GM18505 (cell line): ENCODE results near the gene OR2W3.

ENCODE experiments used
- ATAC-seq: cut with Tn5 transposase; IDR thresholded peaks from one replicate; pipeline ENCODE4 v1.9.1; 2021; ENCODE audit not compliant: unreplicated experiment
- POLR2A ChIP-seq: IDR thresholded peaks from 4 replicates; pipeline ENCODE4 v1.6.1; 2011; ENCODE audit warnings: borderline replicate concordance; ENCODE audit not compliant: insufficient read depth, insufficient read length; ENCODE audit errors: extremely low read depth

Gene OR2W3

GRCh38 chr1:247942624-247943023 lies 47.2 kb downstream of the OR2W3 start:
- ATAC-seq, result no peak
- no peak for TF ChIP-seq POLR2A
